Activated T-helper 9 cell treated with anti-CD3 and anti-CD28 coated beads, Interleukin-2, amount 50 U/mL, for 16 hours (primary cell): ENCODE results near the gene DIP2C.
"Not testable (repeated sequence)": the region's sequence is repeated elsewhere in the genome, so short reads cannot be mapped to it uniquely, and the experiment has no call there.

Experiments used
- DNase-seq: peaks from one replicate; pipeline ENCODE4 v3.0.0-alpha.2; 2020; ENCODE audit warnings: low read depth

Gene DIP2C

DNA sequence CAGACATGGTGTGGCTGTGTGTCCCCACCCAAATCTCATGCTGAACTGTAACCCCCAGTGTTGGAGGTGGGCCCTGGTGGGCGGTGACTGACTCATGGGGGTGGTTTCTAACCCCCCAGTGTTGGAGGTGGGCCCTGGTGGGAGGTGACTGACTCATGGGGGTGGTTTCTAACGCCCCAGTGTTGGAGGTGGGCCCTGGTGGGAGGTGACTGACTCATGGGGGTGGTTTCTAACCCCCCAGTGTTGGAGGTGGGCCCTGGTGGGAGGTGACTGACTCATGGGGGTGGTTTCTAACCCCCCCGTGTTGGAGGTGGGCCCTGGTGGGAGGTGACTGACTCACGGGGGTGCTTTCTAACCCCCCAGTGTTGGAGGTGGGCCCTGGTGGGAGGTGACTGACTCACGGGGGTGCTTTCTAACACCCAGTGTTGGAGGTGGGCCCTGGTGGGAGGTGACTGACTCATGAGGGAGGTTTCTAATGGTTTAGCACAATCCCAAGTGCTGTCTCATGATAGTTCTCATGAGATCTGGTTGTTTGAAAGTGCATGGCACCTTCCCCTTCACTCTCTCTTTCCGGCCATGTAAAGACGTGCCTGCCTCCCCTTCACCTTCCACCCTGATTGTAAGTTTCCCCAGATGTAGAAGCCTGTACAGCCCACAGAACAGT, 78.7 kb downstream of the DIP2C start:
- peak; percentile 29 for DNase-seq

DNA sequence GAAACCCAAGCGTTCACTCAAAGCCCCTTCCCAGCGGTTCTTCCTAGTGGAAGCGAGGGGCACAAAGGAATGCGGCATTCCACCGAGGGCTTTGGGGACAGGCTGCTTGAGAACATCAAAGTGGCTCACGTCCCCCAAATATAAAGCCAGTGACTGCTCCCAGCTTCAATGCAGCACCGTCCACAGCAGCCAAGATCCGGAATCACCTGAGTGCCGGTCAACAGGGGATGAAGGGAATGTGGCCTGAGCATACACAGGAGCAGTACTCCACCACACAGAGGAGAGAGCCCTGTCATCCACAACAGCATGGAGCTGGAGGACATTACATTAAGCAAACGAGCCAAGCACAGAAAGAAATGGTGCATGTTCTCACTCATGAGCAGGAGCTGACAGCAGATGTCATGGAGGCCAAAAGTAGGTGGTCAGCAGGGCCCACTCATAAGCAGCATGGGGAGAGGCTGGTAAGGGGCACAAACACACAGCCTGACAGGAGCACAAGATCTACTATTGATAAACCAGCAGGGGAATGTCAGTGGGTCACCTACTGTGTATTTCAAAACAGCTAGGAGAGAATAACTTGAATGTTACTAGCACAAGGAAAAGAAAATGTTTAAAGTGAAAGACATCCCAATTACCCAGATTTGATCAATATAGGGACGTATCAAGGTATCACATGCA, 79.5 kb downstream of the DIP2C start:
- no peak for DNase-seq

GRCh38 chr10:609262-609658, 80.2 kb downstream of the DIP2C start:
- no peak for DNase-seq

DNA sequence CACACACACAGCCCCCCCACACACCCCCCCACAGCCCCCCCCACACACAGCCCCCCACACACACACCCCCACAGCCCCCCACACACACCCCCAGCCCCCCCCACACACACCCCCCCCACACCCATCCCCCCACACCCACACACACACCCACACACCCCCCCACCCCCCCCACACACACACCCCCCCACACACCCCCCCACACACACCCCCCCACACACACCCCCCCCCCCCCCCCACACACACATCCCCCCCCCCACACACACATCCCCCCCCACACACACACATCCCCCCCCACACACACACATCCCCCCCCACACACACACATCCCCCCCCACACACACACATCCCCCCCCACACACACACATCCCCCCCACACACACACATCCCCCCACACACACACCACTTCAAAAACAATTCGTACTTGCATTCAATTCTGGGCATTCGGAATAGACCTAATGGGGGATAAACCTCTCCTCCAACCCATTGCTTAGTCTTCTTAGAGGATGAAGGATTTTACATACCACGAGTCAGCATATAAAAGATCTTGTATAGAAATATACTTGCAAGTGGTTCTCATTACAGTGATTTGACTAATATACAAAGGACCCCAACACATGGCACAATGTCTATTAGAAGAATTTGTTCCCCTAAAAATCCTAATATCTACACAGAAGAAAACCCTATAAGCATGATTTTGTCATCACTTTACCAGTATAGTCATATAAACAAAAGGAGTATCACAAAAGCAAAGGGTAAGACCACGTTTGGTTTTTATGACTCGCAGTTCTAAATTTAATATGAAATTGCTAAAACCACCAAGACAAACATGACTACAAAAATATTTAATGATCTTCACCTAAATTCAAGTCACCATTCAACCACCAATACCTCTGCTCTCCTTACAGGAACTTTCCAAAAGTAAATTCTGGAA, 80.9 kb downstream of the DIP2C start:
- no peak for DNase-seq

DNA sequence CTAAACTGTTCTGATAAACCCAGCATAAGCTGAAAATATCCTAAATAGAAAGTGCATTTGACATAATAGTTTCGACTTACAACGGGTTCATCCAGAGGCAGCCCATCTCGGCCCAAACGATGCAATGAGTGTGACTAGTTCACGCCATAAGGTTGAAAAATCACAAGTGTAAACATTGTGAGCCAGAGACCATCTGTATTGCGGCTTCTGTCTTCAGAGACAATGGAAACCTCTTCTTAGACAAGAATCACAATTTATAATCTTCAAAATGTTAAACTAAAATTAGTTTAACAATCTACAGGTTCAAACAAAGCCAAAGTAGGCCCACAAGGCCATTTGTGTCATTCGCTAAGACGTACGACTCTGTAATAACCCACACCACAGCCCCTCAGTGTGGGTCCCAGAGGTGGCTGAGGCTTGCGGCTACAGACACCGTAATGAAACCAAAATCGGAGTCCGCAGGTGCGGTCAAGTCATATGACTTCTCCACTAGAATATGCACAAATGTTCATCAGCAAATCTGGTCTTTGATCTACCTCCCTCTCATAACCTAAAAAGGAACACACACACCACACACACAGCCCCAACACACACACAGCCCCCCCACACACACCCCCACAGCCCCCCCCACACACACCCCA, 81.8 kb downstream of the DIP2C start:
- DNase-seq = no peak

DNA sequence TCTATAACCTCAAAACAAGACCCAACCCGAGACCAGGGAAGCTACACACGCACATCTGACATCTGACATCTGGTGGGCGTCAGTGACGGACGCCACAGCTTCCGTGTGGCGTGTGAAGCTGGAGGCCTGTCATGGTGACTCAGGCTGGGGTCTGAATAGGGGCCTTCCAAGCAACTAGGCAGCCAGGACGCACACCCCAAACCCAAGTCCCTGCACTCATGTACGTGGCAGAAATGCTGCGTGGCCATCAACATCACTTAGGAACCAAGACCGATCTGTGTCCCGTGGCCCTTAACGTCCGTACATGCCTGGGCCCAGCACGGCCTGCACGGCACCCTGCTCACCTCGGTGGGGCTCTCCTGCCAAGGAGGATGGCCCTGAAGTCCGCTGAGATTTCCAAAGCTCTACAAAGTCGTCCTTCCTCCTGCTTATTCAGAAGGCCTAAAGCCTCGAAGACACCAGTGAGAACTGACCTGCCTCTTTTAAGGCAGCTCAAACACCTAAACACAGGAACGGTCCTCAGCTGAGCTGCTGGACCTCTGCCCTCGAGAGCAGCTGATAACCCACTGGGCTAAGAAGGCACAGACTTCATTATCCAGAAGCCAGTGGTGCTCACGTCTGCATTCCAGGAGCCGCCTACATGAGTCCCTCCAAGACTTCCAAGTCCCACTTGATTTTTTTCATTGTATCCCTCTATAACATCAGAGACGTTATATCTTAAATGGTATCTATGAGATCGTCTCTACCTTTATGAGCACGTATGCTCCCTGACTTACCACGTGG, 82.5 kb downstream of the DIP2C start:
- no peak for DNase-seq

DNA sequence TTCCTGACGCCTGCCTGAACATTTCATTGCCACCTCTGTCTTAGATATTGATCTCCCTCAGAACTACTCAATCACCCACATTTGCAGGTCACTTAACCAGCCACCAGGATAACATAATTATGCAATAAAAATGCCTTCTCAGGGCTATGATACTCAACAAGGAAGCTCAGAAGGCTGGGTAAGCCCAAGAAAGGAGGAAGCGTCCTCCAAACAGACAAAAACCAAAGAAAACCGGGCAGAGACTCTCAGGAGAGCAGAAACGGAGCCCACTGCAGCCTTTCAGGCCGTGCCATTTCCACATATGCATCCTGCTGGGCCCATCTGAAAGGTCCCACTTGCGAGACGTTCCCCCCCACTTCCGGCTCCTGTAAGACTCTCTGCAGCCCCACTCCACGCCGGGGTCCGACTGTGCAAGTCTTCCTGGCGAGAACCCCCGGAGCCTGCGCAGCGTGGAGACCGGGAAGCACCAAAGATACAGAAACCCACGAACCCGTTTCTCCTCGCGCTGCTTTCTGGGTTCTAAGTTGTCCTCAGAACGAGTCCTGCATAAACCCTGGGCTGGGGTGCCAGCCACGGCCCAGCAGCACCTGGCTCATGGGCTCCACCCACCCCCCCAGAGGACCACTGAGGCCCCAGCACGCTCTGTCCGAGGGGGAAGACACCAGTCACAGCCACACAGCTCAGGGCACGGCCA, 83.7 kb downstream of the DIP2C start:
- DNase-seq = no peak

GRCh38 chr10:604716-605631, 84.5 kb downstream of the DIP2C start:
- no peak for DNase-seq

GRCh38 chr10:603745-604144, 85.7 kb downstream of the DIP2C start:
- DNase-seq = no peak

GRCh38 chr10:602391-603005, 87.0 kb downstream of the DIP2C start:
- DNase-seq = no peak

GRCh38 chr10:601660-601963, 87.9 kb downstream of the DIP2C start:
- DNase-seq = no peak

- no peak for DNase-seq
Measured at GRCh38 chr10:600876-601659, 88.4 kb downstream of the DIP2C start.

- DNase-seq = no peak
Measured at GRCh38 chr10:600234-600633, 89.2 kb downstream of the DIP2C start.

DNA sequence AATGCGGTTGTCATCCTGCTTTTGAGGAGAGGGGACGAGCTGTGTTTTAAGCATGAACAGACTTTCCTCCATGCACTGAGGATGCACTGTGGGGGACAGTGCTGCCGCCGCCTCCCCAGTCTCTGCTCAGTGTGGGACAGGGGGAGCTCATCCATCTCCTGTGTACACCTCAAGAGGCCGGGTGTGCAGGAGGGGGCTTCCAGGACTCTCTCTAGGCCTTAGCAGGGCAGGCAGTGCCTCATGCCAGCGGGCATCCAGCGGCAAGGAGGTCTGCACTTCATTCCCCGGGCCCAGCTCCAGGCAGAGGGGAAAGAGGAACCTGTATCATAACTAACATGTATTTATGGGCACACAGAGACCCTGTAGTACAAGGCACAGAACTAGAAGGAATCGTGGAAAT, 89.7 kb downstream of the DIP2C start:
- DNase-seq = no peak

GRCh38 chr10:598415-599170, 90.9 kb downstream of the DIP2C start:
- no peak for DNase-seq

- no peak for DNase-seq
Measured at GRCh38 chr10:597976-598375, 91.5 kb downstream of the DIP2C start.

- no peak for DNase-seq
Measured at GRCh38 chr10:596725-597345, 92.6 kb downstream of the DIP2C start.

- DNase-seq = not testable (repeated sequence)
Measured at GRCh38 chr10:596131-596530, 93.3 kb downstream of the DIP2C start.
